GM19452 (cell line): Measurements from ENCODE around the gene CMIP.

ENCODE experiments used
- ATAC-seq: cut with Tn5 transposase; IDR thresholded peaks from one replicate; pipeline ENCODE4 v1.9.1; 2021; ENCODE audit not compliant: unreplicated experiment

Gene CMIP

DNA sequence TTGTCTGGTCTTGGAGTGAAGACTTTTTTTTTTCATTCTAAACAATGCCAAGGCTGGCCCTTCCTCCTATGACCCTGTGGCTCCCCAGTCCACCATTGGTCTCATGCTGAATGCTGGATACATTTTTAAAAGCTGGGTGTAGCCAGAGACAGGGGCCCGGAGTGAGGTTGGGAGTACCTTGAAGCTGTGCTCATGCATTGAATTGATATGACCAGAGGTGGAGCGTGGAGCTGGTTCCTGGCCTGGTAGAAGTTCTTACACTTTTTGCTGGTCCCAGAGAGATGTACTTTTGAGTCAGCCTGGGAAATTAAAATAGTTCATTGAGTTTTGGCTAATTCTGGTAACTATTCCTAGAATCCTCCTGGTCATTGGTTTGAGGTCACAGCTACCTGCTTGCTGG lies 83.6 kb downstream of the CMIP start:
- no peak for ATAC-seq

DNA sequence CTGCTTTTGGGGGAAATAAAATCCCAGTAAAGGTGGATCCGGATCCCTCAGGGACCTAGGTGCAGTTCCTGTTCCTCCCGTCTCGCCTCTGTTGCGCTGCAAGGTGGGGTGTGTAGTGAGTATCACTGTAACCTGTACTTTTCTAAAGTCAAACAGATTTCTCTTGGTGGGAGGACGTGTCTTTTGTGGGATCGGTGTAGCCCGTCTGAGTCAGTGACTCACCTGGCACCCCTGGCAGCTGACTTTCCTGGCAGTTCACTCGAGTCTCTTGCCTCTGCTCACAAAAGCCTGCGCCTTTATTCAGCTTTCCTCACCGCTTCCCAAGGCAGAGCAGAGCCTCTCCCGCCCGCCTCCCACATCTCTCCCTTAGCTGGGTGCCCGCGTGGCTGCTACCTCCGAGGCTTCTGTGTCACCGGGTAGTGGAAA lies 85.7 kb downstream of the CMIP start:
- no peak for ATAC-seq

DNA sequence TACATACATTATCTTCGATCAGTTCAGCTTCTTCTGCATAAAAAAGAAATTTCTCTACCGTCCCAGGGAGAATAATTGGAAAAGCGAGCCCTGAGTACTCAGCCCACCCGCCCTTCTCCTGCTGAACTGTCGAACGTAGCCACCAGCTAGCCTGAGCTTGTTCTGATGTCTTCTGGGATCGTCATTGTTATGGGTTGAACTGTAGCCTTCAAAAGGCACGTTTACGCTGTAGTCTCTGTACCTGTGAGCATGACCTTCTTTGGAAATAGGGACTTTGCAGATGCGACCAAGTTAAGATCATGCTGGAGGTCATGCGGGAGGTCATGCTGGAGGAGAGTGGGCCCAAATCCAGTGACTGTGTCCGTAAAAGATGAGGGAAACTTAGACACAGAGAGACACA lies 86.2 kb downstream of the CMIP start:
- ATAC-seq = no peak

DNA sequence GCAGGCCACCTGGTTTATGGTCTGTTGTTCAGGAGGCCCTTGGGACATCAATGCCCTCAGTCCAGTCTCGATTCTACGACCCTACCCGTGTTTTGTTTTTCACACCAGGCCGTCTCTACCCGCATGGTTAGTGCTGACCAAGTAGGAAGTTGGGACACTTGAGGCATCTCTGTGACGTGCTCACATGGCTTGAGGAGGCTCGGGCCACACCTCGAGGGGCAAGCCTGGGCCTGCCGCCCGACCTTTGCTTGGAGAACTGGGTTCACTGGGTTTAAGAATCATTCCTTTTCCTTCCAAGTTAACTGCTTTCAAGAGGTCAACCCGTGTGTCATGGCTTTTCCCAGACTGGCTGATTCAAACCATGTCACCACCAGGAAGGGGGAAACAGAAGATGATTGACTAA lies 86.8 kb downstream of the CMIP start:
- no peak for ATAC-seq

DNA sequence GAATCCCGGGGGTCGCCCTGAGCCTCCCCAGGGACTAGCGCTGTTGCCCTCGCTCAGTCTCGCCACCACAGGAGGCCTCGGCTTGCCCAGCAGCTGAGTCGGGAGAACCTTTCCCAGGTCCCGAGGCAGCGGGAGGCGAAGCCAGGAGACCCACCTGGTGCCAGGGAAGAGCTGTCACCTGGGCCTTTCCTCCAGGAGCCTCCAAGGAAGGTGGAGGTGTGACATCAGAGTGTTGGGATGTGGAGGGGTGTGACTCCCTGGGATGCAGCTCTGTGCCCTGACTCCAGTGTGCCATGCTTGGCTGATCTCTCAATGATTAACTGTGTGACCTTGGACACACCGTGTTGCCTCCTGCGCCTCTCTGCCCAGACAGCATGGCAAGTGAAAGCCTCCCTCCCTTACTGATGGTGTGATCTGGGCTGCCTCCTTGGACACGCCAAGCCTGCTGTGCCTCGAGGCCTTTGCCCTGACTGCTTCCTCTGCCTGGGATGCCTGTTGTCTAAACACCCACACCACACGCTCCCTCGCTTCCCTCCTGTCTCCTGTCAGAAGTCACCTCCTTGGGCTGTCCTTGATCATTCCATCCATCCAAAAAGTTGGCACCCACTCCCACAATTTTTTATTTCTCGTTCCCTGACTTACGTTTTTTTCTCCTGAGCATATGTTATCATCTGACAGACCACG lies 88.0 kb downstream of the CMIP start:
- ATAC-seq = no peak

DNA sequence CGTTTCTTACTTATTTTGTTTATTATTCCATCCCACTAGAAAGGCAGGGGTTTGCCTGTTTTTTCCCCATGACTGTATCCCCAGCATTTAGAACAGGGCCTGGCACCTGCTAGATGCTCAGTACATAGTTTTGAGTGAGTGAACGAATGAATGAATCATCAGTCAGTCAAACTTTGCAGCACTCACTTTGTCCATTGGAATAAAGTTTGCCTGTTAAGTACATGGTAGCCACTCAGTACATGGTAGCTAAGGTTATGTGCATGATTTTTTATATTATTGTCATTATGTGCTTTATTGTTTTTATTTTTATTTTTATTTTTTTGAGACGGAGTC lies 88.5 kb downstream of the CMIP start:
- ATAC-seq = no peak

DNA sequence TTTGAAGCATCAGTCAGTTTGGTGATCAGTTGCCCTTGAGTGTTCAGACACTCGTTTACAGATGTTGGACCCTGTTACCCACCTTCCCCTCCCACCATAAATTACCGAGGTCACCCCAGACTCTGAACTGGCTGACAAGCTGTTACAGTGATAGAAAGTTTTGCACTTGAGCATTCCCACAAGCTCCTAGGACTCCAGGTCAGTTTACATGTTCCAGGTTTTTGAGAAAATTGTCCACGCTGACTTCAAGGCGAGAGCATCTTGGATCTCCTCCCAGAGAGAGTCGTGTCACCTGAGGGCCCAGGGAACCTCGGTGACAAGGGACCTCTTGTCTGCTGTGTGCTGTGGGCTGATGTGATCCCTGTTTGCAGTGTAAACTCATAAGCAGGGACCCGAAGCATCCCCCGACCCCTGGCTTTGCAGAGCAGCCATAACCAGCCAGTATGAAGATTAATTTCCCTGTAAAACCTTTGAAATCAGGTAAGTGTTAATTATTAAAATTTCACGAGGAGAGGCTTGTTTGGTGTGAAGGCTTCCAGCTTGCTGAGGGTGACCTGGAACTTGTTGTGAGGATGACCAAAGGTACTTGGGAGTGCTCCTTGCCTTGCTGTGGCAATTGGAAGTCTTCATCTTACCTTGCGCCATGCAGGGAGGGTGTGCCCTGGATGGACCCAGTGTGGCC lies 91.2 kb downstream of the CMIP start:
- no peak for ATAC-seq

DNA sequence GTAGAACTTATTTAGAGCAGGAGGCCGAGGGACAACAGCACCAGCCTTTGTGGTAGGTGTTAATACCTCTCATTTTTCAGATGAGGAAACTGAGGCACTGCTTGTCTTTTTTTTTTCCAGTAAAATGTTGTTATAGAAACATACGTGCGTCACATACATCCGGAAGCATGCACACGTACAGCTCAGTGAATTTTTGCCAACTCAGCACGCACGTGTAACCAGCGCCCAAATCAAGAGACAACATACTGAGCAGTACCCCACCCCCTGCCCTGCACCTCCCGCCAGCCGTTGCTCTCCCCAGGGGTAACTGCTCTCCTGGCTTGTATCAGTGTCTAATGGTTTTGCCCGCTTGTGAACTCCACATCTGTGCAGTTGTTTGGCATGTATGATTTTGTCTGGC lies 92.0 kb downstream of the CMIP start:
- no peak for ATAC-seq

DNA sequence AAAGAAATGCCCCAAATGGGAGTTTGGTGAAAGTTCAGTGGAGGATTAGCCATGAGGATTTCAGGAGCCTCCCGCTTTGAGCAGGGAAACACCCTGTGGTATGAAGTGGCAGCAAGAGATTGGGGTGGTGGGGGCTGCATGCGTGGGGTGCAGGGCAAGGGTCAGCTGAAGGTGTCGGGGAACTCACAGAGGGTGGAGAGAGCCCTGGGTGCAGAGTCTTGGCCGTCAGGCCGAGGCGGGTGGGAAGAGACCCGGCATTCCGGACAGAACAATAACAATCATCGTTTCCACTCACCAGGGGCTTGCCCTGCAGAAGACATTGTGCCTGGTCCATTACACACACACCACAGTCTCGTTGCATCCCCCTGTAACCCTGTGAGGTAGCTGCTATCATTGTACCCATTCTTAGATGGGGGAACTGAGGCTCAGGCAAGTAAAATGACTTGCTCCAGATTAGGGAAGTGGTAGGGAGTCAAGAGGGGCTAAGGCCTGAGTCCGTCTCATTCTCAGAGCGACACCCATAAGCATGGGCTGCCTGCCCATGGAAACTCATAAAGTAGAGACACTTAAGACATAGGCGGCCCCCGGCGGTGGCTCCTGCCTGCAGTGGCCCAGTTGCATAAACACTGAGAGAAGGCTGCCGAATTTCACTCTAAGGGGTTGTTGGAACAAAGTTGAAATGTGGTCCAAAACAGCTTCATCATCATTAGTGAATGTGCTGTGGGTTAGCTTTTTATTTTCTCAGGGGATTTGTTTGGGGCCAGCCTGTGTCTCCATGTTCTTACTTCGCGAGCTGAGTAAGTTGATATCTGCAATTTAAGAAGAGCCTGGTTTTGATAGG lies 93.3 kb downstream of the CMIP start:
- no peak for ATAC-seq

DNA sequence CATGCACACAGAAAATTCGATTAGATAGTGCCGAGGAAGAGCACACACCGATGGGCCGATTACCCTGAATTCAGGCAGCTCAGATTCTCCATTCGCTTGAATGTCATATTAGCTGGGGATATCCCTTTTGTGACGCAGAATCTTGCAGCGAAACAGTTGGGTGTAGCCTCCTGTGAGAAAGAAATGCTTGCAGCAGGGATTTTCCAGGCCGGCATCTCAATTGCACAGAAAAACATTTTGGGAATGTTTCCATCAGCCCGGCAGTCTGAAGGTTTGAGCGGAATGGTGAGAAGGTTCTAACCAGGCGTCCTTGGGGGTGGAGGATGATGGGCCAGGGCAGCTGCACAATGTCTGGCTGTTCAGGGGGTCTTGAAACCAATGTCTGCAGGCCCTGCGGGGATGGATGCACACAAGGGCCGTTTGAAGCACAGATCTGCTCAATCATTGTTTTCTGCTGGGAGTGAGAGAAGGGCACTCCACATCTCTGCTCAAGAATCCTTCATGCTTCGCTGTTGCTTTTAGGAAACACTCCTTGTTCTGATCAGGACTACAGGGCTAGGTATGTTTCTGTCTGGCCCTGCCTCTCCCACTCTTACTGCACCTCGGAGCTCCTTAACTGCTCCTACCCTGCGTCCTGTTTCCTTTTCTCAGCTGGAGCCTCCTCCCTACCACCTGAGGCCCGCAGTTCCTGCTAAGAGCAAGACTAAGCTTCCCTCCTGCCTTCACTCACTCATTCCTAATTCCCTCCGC lies 94.6 kb downstream of the CMIP start:
- no peak for ATAC-seq

DNA sequence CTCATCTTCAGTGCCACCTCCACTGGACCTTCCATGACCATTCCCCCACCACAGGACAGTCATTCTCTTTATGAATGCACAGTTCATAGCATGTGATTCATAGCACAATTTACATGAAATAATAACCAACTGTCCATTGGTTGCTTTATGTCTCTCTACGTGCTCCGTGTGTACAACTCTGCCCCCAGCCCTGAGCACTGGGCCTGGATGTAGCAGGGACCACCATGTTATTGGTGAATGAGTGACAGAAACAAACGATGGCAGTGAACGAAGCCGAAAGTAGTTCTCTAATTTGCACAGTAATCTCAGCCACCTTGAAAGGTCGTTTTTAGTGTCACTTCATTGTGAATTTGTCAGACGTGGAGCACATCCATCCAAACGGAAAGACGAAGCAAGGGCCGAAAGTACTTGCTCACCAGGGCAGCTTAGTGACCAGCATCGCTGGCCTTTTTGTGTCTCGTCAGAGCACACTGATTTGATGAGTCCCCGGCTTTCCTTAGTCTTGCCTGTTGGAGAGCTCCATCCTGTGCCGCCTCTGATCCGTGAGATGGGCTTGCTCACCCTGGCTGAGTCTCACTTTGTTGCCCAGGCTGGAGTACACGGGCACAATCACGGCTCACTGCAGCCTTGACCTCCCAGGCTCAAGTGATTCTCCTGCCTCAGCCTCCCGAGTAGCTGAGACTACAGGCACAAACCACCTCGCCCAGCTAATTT lies 95.3 kb downstream of the CMIP start:
- ATAC-seq = no peak

DNA sequence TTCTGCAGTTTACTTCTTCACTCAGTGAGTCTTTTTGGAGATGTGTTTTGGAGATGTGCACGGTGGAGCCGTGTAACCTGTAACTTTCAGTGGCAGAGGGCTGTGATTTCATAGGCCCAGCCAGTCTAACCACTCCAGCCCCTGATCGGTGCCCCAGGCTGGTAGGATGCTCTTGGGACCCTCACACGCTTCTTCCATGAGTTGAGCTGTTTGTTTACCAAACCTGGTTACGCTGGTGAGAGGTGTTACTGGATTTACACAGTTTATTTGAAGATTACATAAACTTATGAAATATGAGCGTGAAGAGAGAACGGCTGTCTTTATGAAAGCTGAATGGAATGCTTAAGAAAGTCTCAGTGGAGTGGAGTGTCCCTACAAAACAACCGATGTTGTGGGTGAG lies 96.7 kb downstream of the CMIP start:
- ATAC-seq = no peak

DNA sequence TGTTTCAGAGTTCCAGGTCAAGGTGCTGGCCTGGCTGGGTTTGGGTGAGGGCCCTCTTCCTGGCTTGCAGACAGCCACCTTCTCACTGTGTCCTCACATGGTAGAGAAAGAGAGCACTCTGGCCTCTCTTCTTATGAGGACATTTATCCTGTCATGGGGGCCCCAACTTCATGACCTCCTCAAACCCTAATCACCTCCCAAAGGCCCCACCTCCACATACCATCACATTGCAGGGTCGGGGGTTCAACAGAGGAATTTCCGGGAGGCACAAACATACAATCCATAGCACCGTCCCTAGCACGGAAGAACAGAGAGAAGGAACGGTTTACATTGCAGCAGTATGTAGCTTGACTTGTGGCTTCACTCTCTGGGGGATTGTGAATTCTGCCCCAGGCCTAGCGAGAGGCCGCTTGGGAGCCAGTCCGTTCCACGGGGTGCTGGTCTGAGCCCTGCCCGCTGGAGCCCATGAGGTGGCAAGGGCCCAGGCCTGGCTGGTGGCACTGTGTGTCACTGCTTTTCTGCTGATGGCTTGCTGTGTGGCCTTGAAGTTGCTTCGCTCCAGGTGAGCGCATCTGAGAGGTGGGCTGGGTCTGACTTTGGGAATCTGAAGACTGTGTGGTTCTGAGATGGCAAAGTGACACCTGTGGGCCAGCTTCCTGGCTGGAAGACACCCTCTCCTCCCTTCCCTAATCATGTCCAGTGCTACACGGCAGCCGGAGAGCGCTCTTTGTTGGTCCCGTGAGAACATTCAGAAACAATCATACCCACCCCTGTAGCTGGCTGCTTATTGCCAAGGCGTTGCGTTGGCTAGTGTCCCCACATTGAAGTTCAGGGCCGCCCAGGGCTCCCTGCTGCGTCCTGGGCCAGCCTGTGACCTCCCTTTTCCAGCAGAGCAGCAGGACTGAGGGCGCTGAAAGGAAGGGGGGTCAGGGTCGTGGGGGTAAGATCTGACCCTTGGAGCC lies 98.3 kb downstream of the CMIP start:
- ATAC-seq = no peak

DNA sequence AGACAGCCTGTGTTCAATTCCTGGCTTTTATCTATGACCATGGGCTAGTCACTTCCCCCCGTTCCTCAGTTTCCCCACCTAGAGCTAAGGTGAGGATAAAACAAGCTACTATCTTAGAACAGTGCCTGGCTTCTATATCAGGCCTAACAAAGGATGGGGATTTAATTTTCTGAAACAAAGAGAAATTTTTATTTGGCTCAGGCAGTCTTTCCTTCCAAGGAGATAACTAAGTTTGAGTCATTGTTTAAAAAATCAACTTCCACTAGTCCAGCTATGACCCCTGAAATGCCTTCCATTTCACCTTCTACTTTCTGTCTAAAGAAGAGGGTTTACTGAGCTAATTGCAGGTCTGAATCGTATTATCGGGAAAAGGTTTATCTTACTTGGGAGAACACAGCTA lies 99.0 kb downstream of the CMIP start:
- ATAC-seq = no peak

DNA sequence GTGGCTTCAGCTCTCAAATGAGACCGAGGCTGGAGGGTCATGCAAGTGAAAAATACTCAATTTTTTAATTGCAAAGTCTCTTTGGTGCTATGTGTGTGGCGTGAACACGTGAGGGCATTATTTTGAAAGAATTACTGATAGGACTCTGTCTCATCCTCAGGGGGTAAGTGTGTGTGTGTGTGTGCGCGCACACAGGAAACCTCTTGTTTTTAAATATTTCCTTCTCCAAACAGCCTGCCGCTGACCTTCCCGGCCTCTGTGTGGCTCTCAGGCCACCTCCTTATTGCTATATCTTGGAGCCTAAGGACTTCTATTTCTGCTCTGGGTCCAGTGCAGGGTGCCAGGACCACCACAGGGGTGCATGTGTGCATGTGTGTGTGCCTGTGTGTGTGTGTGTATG lies 99.7 kb downstream of the CMIP start:
- ATAC-seq = no peak

DNA sequence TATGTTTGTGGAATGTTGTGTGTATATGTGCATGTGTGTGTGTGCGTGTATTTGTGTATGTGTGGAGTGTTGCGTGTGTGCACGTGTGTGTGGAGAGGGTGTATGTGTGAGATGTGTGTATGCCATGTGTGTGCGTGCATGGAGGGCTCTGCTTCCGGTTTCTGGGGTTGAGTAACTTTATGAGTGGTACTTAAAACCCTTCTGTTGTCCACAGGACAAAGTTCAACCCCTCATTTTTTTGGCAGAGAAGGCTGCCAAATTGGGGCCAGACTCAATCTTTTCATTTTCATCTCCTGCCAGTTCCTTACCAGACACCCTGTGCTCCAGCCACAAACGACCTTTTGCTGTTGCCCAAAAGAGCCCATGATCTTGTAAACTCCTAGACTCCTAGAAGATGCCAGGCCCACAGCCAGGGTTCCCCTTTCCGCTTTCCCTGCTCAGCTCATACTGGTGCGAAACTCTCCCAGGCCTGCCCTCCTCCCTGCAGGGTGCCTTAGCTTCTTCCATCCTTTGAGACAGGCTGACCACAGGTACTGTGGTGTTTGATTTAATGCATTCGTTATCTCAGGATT lies 100.2 kb downstream of the CMIP start:
- ATAC-seq = no peak

DNA sequence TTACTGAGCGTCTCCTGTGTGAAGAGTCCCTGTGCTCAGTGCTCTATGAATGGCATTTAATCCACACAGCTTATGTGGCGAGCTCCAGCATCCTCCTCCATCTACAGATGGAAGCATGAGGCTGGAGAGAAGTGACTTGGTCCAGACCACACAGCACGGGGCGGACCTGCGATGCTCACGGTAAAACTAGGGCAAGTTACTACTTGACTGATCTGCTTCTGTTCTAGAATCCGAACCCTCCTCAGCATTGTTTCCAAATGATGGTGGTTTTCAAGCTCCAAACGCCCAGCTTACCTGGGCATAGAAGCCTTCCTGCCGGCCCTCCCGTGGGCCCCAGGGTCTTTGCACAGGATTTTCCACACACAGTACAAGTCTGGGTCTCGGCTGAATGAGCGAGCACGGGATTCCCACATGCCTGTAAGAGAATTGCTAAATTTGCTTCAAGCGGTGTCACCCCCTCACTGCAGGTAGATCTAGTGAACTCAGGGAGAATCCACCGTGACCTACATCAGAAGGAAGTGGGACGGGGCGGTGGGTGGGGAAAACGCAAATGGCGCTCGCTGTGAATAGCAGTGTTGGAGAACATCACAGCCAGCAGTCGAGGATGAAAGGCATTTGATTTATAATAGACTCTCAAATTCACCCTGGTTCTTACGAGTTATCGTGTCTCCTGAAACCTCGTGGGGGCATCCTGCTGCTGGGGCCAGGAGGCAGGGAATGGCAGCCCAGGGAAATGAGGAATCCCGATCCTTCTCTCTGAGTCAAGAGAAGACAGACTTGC lies 101.1 kb downstream of the CMIP start:
- no peak for ATAC-seq

DNA sequence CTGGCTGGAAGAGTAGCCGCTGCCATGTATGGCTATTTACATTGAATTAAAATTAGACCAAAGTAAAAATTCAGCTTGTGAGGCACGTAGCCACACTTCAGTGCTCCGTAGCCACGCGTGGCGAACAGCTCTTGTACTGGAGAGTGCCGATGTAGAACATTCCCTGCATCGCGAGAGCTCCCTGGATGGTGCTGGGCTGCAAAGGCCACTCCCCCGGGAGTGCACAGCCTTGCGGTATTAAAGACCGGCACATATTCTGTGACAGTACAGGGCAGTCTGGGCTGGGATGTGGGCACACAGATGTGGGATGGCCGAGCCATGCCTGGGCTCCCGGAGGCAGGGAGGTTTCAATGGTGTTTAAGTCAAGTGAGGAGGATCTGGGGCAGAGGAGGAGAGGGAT lies 102.2 kb downstream of the CMIP start:
- no peak for ATAC-seq
